ENCODE results near the gene SOWAHA.

The SOWAHA gene

DNA sequence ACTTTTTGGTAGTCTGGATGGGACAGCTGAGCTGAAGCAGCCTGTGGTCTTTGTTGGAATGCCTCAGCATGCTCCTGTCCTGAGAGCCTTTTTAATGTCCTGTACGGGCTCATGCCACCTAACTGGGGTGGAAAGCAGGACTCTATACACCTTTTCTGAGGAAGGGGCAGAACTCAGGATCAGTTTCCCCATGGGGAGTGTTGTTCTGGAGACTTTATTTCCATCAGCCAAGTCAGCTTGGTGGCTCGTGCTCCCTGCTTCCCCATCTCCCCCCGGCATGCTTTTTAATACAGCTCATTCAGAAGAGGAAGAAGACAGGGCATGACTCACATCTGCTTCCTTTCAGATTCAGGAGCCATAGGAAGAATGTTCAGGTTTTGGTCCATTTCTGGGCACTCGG lies 31.0 kb upstream of the SOWAHA start:
- no peak overlapping the region for H3K4me3 ChIP-seq (replicated peaks; ENCODE audit: low read depth, low read length)
- DNase-seq (ENCODE audit: extremely low read depth, low read depth) = no peak
- TF ChIP-seq, protein P1, sequence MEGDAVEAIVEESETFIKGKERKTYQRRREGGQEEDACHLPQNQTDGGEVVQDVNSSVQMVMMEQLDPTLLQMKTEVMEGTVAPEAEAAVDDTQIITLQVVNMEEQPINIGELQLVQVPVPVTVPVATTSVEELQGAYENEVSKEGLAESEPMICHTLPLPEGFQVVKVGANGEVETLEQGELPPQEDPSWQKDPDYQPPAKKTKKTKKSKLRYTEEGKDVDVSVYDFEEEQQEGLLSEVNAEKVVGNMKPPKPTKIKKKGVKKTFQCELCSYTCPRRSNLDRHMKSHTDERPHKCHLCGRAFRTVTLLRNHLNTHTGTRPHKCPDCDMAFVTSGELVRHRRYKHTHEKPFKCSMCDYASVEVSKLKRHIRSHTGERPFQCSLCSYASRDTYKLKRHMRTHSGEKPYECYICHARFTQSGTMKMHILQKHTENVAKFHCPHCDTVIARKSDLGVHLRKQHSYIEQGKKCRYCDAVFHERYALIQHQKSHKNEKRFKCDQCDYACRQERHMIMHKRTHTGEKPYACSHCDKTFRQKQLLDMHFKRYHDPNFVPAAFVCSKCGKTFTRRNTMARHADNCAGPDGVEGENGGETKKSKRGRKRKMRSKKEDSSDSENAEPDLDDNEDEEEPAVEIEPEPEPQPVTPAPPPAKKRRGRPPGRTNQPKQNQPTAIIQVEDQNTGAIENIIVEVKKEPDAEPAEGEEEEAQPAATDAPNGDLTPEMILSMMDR (IDR thresholded peaks at IDR 0.05; ENCODE audit: low read depth, low read length, missing control alignments) = no peak

DNA sequence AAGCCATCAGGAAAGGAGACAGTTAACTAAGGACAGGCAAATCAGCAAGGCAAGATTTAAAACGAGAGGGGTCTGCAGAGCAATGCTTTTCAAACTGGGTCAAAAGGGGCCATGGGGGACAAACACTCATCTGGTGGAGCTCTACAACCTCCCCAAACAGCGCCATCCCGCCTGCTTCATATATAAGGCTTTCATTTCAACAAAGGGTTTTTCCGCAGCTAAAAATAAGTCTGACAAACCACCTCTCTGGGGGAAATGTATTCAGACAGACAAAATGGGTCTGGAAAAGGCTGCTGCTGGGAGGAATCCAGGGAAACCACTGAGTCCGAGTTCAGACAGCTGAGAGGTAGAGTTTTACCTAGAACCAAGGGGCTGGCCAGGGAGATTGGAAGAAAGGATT lies 27.7 kb upstream of the SOWAHA start:
- no peak for DNase-seq (ENCODE audit: extremely low read depth, low read depth)
- TF ChIP-seq, protein P1 (IDR thresholded peaks at IDR 0.05; ENCODE audit: low read depth, low read length, missing control alignments) = no peak
- H3K4me3 ChIP-seq (replicated peaks; ENCODE audit: low read depth, low read length) = no peak overlapping the region

DNA sequence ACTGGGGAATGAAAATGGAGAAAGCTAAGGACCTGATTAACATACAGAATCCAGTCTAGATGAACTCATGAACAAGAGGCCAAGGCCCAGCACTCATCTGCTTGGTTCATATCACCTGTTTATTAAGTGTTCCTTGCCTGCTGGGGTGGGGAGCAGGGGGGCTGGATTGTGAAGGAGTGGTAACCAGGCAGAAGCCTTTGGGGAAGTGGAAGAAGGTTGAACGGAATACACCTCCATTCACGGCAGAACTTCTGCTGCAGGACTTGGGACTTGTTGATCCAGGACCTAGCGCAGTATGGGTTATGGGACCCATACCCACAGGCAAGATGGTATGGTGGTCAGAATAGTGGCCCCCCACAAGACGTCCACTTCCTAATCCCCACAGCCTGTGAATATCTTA lies 27.2 kb upstream of the SOWAHA start:
- TF ChIP-seq, protein P1 (IDR thresholded peaks at IDR 0.05; ENCODE audit: low read depth, low read length, missing control alignments) = no peak
- no peak for DNase-seq (ENCODE audit: extremely low read depth, low read depth)
- H3K4me3 ChIP-seq (replicated peaks; ENCODE audit: low read depth, low read length) = no peak overlapping the region

DNA sequence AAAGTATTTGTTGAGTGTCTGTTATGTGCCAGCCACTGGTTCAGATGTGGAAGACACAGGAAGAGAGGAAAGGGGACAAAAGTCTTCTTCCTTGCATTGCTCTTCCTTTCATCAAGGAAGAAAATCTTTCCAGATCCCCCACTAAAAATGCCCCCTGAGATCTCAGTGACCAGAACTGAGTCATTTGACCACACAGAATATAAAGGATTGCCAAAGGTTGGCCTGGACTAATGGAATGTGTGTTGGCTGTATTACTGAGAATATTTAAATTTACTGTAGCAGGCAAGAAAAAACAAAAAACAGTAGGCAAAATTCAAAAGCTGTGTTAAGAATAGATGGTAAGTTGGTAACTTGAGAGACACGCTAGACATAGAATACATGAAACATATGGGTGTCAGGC lies 26.0 kb upstream of the SOWAHA start:
- no peak overlapping the region for H3K4me3 ChIP-seq (replicated peaks; ENCODE audit: low read depth, low read length)
- DNase-seq (ENCODE audit: extremely low read depth, low read depth) = no peak
- TF ChIP-seq, protein P1 (IDR thresholded peaks at IDR 0.05; ENCODE audit: low read depth, low read length, missing control alignments) = no peak

DNA sequence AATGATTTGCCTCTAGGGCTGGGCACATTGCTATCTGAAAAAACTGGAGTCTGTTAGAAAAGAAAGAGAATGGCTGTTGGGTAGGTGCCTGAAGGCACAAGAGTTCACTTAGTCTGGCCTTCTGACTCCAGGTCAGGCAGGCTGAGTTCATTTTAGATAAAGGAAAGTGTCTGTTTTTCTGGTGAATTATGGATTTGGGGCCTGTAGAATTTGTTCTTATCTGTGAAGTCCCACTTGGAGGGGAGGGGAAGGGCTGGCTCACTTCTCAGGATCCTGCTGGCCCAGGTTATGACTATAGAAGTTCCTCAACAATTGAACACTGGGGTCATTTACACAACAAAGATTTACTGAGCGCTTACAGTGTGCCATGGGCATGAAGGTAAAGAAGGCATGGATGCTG lies 24.6 kb upstream of the SOWAHA start:
- TF ChIP-seq, protein P1 (IDR thresholded peaks at IDR 0.05; ENCODE audit: low read depth, low read length, missing control alignments) = no peak
- DNase-seq (ENCODE audit: extremely low read depth, low read depth) = no peak
- no peak overlapping the region for H3K4me3 ChIP-seq (replicated peaks; ENCODE audit: low read depth, low read length)

DNA sequence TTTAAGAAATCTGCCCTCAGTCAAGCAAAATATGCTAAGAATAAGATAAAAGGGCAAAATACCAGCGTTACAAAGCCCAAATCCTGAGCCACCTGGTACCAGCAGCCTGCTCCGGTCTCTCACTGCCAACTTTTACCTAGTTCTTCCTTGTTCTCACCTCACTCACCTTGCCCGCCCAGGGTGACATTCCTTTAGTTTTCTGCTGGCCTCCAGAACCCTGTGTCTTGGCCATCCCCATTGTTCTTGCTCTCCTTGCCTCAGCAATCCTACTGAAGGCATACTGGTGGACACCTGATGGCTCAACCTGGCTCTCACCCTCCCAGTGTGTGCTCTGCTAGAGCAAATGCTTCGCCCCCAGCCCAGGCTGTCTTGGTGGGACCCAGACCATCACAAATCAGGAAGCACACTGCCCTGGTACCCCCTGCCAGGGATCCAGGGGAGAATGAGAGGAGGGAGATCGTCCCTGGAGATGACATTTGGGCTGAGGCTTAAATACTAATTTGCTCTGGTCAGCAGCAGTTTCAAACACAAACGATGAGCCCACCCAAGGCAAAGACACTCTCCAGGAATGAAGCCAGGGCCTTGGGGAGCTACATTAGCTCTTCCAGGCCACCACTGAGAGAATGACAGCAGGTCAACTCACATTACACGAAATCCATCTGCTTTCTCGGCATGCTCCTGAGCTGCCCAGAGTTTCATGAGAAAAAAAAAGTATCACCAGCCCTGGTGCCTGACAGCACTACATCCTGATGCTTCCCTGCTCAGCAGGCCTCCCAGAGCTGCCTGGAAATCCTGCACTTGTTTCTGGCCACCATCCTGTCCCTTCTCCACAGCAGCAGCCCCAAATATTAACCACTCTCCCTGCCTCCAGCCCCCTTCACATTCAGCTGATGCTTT lies 23.9 kb upstream of the SOWAHA start:
- H3K4me3 ChIP-seq (replicated peaks; ENCODE audit: low read depth, low read length) = no peak overlapping the region
- DNase-seq (ENCODE audit: extremely low read depth, low read depth) = no peak
- TF ChIP-seq, protein P1 (IDR thresholded peaks at IDR 0.05; ENCODE audit: low read depth, low read length, missing control alignments) = no peak

Data from HFF-Myc (cell line).